Vagina (tissue), 2 donors: ENCODE data around the gene FOXO6. TPM values are rescaled to one million over a fixed set of nuclear protein-coding genes. Genes with fewer than 3 reads are reported as not detected.
A peak's percentile ranks its signal among the peaks of the same experiment; 100 is the strongest.

Source experiments
- DNase-seq, 2 donors: peaks; one replicate each; pipeline ENCODE4 v3.0.0-alpha.2; 2017; ENCODE audit errors: extremely low spot score in 2 of 2
- H3K27ac ChIP-seq: fragments of 200-600 bp; sonication (generic); one replicate; pipeline ENCODE4 v1.5.1; 2019
- H3K27me3 ChIP-seq: fragments of 200-600 bp; sonication (generic); one replicate; pipeline ENCODE4 v1.5.1; 2019
- H3K36me3 ChIP-seq, 2 donors: fragments of 200-600 bp; sonication (generic); one replicate each; pipeline ENCODE4 v1.5.1; 2017 to 2019
- H3K4me1 ChIP-seq: fragments of 200-600 bp; sonication (generic); one replicate; pipeline ENCODE4 v1.5.1; 2019
- H3K4me3 ChIP-seq, 2 donors: fragments of 200-600 bp; sonication (generic); 1 replicate in 1 of 2; 2 replicates in 1 of 2; pipeline ENCODE4 v1.5.1; 2016 to 2019
- H3K9me3 ChIP-seq: fragments of 200-600 bp; sonication (generic); one replicate; pipeline ENCODE4 v1.5.1; 2019
- POLR2A ChIP-seq, 2 donors: fragments of 450-650 bp; IDR thresholded peaks; one replicate each; pipeline ENCODE4 v1.6.1; 2017; ENCODE audit warnings: antibody characterized with exemption in 2 of 2, mild to moderate bottlenecking in 2 of 2, moderate library complexity in 2 of 2
- POLR2AphosphoS5 ChIP-seq, 2 donors: sonication (generic); formaldehyde crosslinking; IDR thresholded peaks; one replicate each; pipeline ENCODE4 v1.9.0; 2017; ENCODE audit warnings: antibody characterized with exemption in 2 of 2, mild to moderate bottlenecking in 2 of 2, low read depth in 1 of 2; ENCODE audit not compliant: insufficient read depth in 1 of 2
- intact Hi-C: fragments of 100-400 bp; cut with DNase I; formaldehyde crosslinking; loops from one replicate; pipeline ENCODE4 v1.15.1; 2023
- total RNA-seq: library from RNA; depleted of rRNA; stranded (reverse); fragments of >200 nt; gene quantifications from one replicate; pipeline ENCODE4 v1.2.3, GENCODE V29; 2016
- TF ChIP-seq, protein P1 (sequence below), 3 experiments: fragments of 450-650 bp in 2 of 3; fragments of 200-600 bp in 1 of 3; sonication (generic) in 1 of 3; IDR thresholded peaks; one replicate each; pipeline ENCODE4 v1.5.1; 2017 to 2019; ENCODE audit warnings: antibody characterized with exemption in 3 of 3, mild to moderate bottlenecking in 2 of 3, moderate library complexity in 2 of 3

The FOXO6 gene
- total RNA-seq, 1 donor from 2014 or later, result 1.7 TPM

DNA sequence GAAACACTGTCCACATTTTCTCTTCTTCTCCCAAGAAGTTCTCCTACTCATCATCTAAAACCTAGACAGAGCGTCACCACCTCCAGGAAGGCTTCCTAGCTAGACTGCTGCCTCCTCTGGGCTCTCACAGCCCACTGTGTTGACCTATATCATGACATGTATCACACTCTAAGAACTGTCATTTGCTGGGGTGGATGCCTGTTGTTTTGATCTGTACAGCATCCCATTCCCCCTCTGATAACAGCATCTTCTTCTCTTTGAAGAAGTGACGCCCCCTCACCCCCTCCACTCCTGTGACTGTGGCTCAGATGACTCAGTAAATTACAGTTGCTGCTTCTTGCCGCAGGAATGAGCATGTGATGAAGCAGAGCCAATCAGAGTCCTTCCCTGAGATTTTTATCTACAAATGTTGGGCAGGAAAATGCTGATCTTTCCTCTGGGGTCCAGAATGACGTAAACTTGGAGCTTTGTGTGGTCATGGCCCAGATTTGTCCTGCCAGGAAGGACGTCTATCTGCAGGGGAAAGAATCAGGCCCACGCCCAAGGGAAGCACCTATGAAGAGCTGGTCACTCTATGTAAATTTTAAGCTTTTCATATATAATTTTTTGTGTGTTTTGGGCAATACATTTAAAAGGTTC is 28.0 kb upstream of the FOXO6 start:
- DNase-seq, result peak; percentile 32 to 64
- Histone ChIP-seq H3K27ac (no peak overlapping the region), H3K4me3 (no peak overlapping the region), H3K27me3 (no peaks in the 10 kb centered on the region), H3K4me1 (no peaks in the 10 kb centered on the region), H3K36me3 (no peaks in the 10 kb centered on the region), H3K9me3 (no peaks in the 10 kb centered on the region)
- TF ChIP-seq POLR2AphosphoS5 (IDR thresholded peaks at IDR 0.05; ENCODE audit: insufficient read depth in 1 of 2, low read depth in 1 of 2), result no peak
- TF ChIP-seq, protein P1, sequence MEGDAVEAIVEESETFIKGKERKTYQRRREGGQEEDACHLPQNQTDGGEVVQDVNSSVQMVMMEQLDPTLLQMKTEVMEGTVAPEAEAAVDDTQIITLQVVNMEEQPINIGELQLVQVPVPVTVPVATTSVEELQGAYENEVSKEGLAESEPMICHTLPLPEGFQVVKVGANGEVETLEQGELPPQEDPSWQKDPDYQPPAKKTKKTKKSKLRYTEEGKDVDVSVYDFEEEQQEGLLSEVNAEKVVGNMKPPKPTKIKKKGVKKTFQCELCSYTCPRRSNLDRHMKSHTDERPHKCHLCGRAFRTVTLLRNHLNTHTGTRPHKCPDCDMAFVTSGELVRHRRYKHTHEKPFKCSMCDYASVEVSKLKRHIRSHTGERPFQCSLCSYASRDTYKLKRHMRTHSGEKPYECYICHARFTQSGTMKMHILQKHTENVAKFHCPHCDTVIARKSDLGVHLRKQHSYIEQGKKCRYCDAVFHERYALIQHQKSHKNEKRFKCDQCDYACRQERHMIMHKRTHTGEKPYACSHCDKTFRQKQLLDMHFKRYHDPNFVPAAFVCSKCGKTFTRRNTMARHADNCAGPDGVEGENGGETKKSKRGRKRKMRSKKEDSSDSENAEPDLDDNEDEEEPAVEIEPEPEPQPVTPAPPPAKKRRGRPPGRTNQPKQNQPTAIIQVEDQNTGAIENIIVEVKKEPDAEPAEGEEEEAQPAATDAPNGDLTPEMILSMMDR (IDR thresholded peaks at IDR 0.05), result no peak
- TF ChIP-seq POLR2A (IDR thresholded peaks at IDR 0.05), result no peak
- intact Hi-C loops, result no loop called here

DNA sequence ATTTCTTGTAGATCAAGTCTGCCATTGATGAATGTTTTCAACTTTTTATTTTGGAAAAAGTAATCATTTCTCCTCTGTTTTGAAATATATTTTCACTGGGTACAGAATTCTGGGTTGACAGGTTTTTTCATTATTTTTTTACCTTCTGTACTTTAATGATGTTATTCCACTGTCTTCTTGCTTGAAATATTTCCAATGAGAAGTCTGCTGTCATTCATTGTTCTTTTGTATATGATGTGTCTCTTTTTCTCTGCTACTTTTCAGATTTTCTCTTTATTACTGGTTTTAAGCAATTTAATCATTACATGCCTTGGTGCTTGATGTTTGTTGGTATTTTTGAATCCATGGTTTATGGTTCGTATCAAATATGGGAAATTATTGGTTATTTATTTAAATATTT is 22.4 kb upstream of the FOXO6 start:
- Histone ChIP-seq H3K9me3 (no peaks in the 10 kb centered on the region), H3K36me3 (no peaks in the 10 kb centered on the region), H3K27ac (no peak overlapping the region), H3K4me3 (no peak overlapping the region), H3K27me3 (no peaks in the 10 kb centered on the region), H3K4me1 (no peaks in the 10 kb centered on the region)
- no peak for DNase-seq
- intact Hi-C loops, result no loop called here
- TF ChIP-seq, protein P1 (IDR thresholded peaks at IDR 0.05), result no peak
- TF ChIP-seq POLR2AphosphoS5 (IDR thresholded peaks at IDR 0.05; ENCODE audit: insufficient read depth in 1 of 2, low read depth in 1 of 2), result no peak

DNA sequence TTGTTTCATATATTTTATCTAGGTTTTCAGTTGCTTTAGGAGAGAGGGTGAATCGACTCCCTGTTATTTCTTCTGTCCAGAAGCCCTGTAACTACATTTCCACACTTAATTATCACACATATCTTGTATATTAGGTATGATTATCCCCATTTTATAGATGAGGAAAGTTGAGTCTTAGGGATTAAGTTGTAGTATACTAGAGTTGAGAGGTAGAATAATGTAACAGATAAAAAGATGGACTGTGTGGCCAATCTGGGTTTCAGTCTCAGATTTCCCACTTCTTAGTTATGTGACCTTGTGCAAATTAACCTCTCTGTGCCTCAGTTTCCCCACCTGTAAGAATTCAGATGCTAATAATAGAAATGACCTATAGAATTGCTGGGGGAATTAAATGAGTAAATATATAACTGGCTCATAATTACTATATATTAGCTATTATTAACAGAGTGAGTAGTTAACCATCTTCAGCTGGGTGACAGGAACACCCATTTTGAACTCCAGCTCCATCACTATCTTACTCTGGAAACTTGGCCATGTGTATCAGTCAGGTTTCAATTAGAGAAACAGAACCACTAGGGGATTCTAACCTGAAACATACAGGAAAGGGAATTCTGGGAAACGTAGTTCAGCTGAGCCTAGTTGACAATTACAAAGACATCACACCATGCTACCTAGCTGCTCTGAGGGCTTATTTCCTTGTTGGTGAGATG is 20.4 kb upstream of the FOXO6 start:
- no peaks in the 10 kb centered on the region for H3K4me1 ChIP-seq
- intact Hi-C loops, result no loop called here

DNA sequence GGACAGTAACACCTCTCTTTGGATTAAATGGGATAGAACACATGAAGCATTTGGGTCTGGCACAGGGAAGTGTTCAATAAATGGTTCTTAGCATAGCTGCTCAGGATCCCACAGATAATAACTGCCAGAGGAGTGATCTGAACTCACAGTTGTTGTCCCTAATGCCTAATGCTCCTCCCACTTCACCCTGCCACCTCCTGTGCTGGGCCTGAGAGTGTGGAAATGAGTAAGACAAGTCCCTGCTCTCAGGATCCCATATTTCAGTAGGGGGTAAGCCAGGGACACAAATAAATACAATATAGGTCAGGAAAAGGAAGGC is 19.9 kb upstream of the FOXO6 start:
- Histone ChIP-seq H3K27ac (no peak overlapping the region), H3K27me3 (no peaks in the 10 kb centered on the region), H3K36me3 (no peaks in the 10 kb centered on the region), H3K4me3 (no peak overlapping the region), H3K9me3 (no peaks in the 10 kb centered on the region), H3K4me1 (no peaks in the 10 kb centered on the region)
- peak; percentile 22 to 27 for DNase-seq
- intact Hi-C loops, result no loop called here
- TF ChIP-seq, protein P1 (IDR thresholded peaks at IDR 0.05), result no peak
- TF ChIP-seq POLR2AphosphoS5 (IDR thresholded peaks at IDR 0.05; ENCODE audit: insufficient read depth in 1 of 2, low read depth in 1 of 2), result no peak
- no peak for TF ChIP-seq POLR2A (IDR thresholded peaks at IDR 0.05)

More for the DNA sequence above, 20.4 kb upstream of the FOXO6 start:
- Histone ChIP-seq H3K4me3 (no peak overlapping the region), H3K27ac (no peak overlapping the region), H3K9me3 (no peaks in the 10 kb centered on the region), H3K36me3 (no peaks in the 10 kb centered on the region), H3K27me3 (no peaks in the 10 kb centered on the region)
- TF ChIP-seq, protein P1 (IDR thresholded peaks at IDR 0.05), result no peak
- TF ChIP-seq POLR2AphosphoS5 (IDR thresholded peaks at IDR 0.05; ENCODE audit: insufficient read depth in 1 of 2, low read depth in 1 of 2), result no peak
- no peak for TF ChIP-seq POLR2A (IDR thresholded peaks at IDR 0.05)
- no peak for DNase-seq
